Lower lobe of right lung (tissue), 2 donors: ENCODE results near the gene LPCAT3. TPM values are rescaled to one million over a fixed set of nuclear protein-coding genes. Genes with fewer than 3 reads are reported as not detected.

Experiments used
- ATAC-seq, 2 donors: fragments of 200-7000 bp; cut with Tn5 transposase; one replicate each; pipeline ENCODE4 v1.9.1; 2020 to 2022; ENCODE audit warnings: mild to moderate bottlenecking in 2 of 2, moderate library complexity in 2 of 2
- DNase-seq: peaks from one replicate; pipeline ENCODE4 v3.0.0-alpha.2; 2020
- H3K27ac ChIP-seq: fragments of 200-600 bp; one replicate; pipeline ENCODE4 v1.8.0; 2022
- H3K27me3 ChIP-seq: fragments of 200-600 bp; one replicate; pipeline ENCODE4 v1.8.0; 2022; ENCODE audit warnings: low read depth
- H3K36me3 ChIP-seq: fragments of 200-600 bp; one replicate; pipeline ENCODE4 v1.8.0; 2022; ENCODE audit warnings: mild to moderate bottlenecking
- H3K4me1 ChIP-seq: fragments of 200-600 bp; one replicate; pipeline ENCODE4 v1.8.0; 2022
- H3K4me3 ChIP-seq: fragments of 200-600 bp; one replicate; pipeline ENCODE4 v1.8.0; 2022; ENCODE audit warnings: mild to moderate bottlenecking
- H3K9me3 ChIP-seq: fragments of 200-600 bp; one replicate; pipeline ENCODE4 v1.8.0; 2022
- intact Hi-C: fragments of 100-400 bp; cut with DNase I; formaldehyde crosslinking; loops from one replicate; pipeline ENCODE4 v1.11.0; 2022
- total RNA-seq: library from RNA; stranded (reverse); fragmentation: NEBNext Ultra II Directional; extraction: Animal tissue kit (Norgen Biotek cat#: 25700); gene quantifications from one replicate; pipeline ENCODE4 v1.2.1, GENCODE V29; 2021
- TF ChIP-seq, protein P1 (sequence below): fragments of 200-600 bp; IDR thresholded peaks from one replicate; pipeline ENCODE4 v1.8.0; 2022; ENCODE audit warnings: antibody characterized with exemption, mild to moderate bottlenecking
- donor health status: DM: no; HTN: yes; CAD: no; lungs with severe emphysema.

The LPCAT3 gene
- total RNA-seq, 1 donor from 2014 or later = 67.7 TPM

GRCh38 chr12:7061596-7061995 is 43.3 kb upstream of the LPCAT3 start:
- no peaks in the 10 kb centered on the region for H3K9me3 ChIP-seq
- H3K36me3 ChIP-seq = peaks cover 25% of the 10 kb centered on the region
- ATAC-seq = no peak
- TF ChIP-seq, protein P1, sequence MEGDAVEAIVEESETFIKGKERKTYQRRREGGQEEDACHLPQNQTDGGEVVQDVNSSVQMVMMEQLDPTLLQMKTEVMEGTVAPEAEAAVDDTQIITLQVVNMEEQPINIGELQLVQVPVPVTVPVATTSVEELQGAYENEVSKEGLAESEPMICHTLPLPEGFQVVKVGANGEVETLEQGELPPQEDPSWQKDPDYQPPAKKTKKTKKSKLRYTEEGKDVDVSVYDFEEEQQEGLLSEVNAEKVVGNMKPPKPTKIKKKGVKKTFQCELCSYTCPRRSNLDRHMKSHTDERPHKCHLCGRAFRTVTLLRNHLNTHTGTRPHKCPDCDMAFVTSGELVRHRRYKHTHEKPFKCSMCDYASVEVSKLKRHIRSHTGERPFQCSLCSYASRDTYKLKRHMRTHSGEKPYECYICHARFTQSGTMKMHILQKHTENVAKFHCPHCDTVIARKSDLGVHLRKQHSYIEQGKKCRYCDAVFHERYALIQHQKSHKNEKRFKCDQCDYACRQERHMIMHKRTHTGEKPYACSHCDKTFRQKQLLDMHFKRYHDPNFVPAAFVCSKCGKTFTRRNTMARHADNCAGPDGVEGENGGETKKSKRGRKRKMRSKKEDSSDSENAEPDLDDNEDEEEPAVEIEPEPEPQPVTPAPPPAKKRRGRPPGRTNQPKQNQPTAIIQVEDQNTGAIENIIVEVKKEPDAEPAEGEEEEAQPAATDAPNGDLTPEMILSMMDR = no peak
- H3K4me1 ChIP-seq = peaks cover 27% of the 10 kb centered on the region
- intact Hi-C loops = no loop called here
- peak overlapping the region; percentile 70 for H3K27ac ChIP-seq
- no peaks in the 10 kb centered on the region for H3K27me3 ChIP-seq
- no peak for DNase-seq
- peak overlapping the region; percentile 50 for H3K4me3 ChIP-seq

DNA sequence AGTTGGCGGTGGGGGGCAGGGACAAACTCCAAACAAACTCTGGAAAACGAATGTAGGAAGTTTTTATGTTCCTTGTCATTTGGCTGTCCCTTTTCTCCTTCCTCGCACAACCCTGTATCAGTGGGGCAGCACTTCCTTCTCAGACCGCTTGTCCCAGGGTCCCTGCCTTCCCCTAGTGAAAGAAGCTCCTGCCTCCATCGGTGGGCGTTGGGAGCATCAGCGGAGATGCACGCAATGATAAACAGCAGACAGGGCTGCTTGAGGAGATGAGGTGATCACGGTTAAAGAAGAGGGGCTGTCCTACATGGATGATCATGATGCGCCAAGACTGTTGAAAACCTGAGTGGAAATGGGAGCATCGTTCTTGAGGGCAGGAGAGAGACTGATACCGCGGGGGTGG is 42.9 kb upstream of the LPCAT3 start:
- DNase-seq (no peak), ATAC-seq (peak in 1 of 2 donors; percentile 16)
- H3K27ac ChIP-seq = peak overlapping the region; percentile 70
- H3K36me3 ChIP-seq = peaks cover 22% of the 10 kb centered on the region
- H3K27me3 ChIP-seq = no peaks in the 10 kb centered on the region
- H3K4me3 ChIP-seq = peak overlapping the region; percentile 50
- intact Hi-C loops = no loop called here
- H3K9me3 ChIP-seq = no peaks in the 10 kb centered on the region
- peaks cover 27% of the 10 kb centered on the region for H3K4me1 ChIP-seq
- TF ChIP-seq, protein P1 = no peak

GRCh38 chr12:7060353-7060954 is 42.2 kb upstream of the LPCAT3 start, which contains the start of gene C1S:
C1S (plus strand) TSS chr12:7060718; CDS start chr12:7061913, 1,195 bp downstream.
- TF ChIP-seq, protein P1 = peak; percentile 70
- H3K27ac ChIP-seq = peak within 1 kb of the TSS; percentile 70
- intact Hi-C loops = no loop called here
- H3K9me3 ChIP-seq = no peaks in the 10 kb centered on the region
- peaks cover 15% of the 10 kb centered on the region for H3K36me3 ChIP-seq
- peaks cover 27% of the 10 kb centered on the region for H3K4me1 ChIP-seq
- DNase-seq (peak; percentile 48), ATAC-seq (peak; percentile 95 to 97)
- H3K27me3 ChIP-seq = no peaks in the 10 kb centered on the region
- H3K4me3 ChIP-seq = peak within 1 kb of the TSS; percentile 50

DNA sequence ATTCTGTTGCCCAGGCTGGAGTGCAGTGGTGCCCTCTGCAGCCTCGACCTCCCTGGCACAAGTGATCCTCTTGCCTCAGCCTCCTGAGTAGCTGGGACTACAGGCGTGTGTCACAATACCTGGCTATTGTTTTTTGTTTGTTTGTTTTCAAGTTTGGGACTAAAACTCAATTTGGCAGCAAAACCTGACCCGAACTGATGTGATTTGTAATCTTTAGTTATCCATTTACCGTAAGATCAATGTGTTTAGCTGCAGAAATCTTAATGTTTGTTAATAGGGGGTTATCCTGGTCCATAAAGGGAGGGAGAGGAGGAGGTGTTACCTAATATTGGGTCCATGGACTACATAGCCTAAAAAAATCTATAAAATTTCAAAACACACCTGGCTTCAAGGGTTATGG is 41.5 kb upstream of the LPCAT3 start:
- H3K27ac ChIP-seq = no peak overlapping the region
- TF ChIP-seq, protein P1 = no peak
- no peaks in the 10 kb centered on the region for H3K27me3 ChIP-seq
- H3K36me3 ChIP-seq = peaks cover 10% of the 10 kb centered on the region
- intact Hi-C loops = no loop called here
- ATAC-seq (peak in 1 of 2 donors; percentile 16), DNase-seq (no peak)
- no peaks in the 10 kb centered on the region for H3K9me3 ChIP-seq
- no peak overlapping the region for H3K4me3 ChIP-seq
- peaks cover 27% of the 10 kb centered on the region for H3K4me1 ChIP-seq

- H3K36me3 ChIP-seq = peaks cover 10% of the 10 kb centered on the region
- no peaks in the 10 kb centered on the region for H3K9me3 ChIP-seq
- H3K4me1 ChIP-seq = peaks cover 27% of the 10 kb centered on the region
- H3K27ac ChIP-seq = no peak overlapping the region
- ATAC-seq (no peak), DNase-seq (no peak)
- H3K4me3 ChIP-seq = no peak overlapping the region
- no peaks in the 10 kb centered on the region for H3K27me3 ChIP-seq
- intact Hi-C loops = no loop called here
- TF ChIP-seq, protein P1 = no peak
Measured at GRCh38 chr12:7058850-7059395, 40.6 kb upstream of the LPCAT3 start.
